Stomach smooth muscle (tissue), 2 donors: ENCODE results near the gene ITGB2.

Experiments
- H3K27ac ChIP-seq: one replicate; pipeline ENCODE4 v1.7.0; 2013; ENCODE audit warnings: mild to moderate bottlenecking, low read length, inconsistent platforms
- H3K27me3 ChIP-seq, 2 donors: one replicate each; pipeline ENCODE4 v1.7.0; 2013; ENCODE audit warnings: low read length in 2 of 2; ENCODE audit not compliant: insufficient read depth in 2 of 2, control insufficient read depth in 1 of 2
- H3K36me3 ChIP-seq, 2 donors: one replicate each; pipeline ENCODE4 v1.7.0; 2013; ENCODE audit warnings: low read length in 2 of 2; ENCODE audit not compliant: control insufficient read depth in 2 of 2, insufficient read depth in 2 of 2
- H3K4me1 ChIP-seq: one replicate; pipeline ENCODE4 v1.7.0; 2013; ENCODE audit warnings: low read length; ENCODE audit not compliant: control insufficient read depth, insufficient read depth
- H3K4me3 ChIP-seq, 2 donors: one replicate each; pipeline ENCODE4 v1.7.0; 2013; ENCODE audit warnings: low read length in 2 of 2
- H3K9ac ChIP-seq, 2 donors: one replicate each; pipeline ENCODE4 v1.7.0; 2013; ENCODE audit warnings: low read length in 2 of 2, mild to moderate bottlenecking in 1 of 2
- H3K9me3 ChIP-seq, 2 donors: one replicate each; pipeline ENCODE4 v1.7.0; 2013; ENCODE audit warnings: low read length in 2 of 2; ENCODE audit not compliant: control insufficient read depth in 2 of 2
- donor health status: healthy.
- donor health status: Pancreatic carcinoma.

Gene ITGB2

GRCh38 chr21:44899768-44900558 is 20.7 kb downstream of the ITGB2 start:
- no peaks in the 10 kb centered on the region for H3K9me3 ChIP-seq
- H3K4me1 ChIP-seq: no peaks in the 10 kb centered on the region
- no peak overlapping the region for H3K4me3 ChIP-seq
- no peaks in the 10 kb centered on the region for H3K27me3 ChIP-seq
- no peak overlapping the region for H3K27ac ChIP-seq
- no peak overlapping the region for H3K9ac ChIP-seq
- peaks cover 0 to 11% of the 10 kb centered on the region in 2 donors for H3K36me3 ChIP-seq

GRCh38 chr21:44898851-44899767 is 21.6 kb downstream of the ITGB2 start:
- no peaks in the 10 kb centered on the region for H3K27me3 ChIP-seq
- peaks cover 0 to 11% of the 10 kb centered on the region in 2 donors for H3K36me3 ChIP-seq
- no peak overlapping the region for H3K4me3 ChIP-seq
- no peak overlapping the region for H3K9ac ChIP-seq
- H3K9me3 ChIP-seq: no peaks in the 10 kb centered on the region
- H3K4me1 ChIP-seq: no peaks in the 10 kb centered on the region
- no peak overlapping the region for H3K27ac ChIP-seq

- Histone ChIP-seq H3K4me3 (no peak overlapping the region), H3K9me3 (no peaks in the 10 kb centered on the region), H3K4me1 (no peaks in the 10 kb centered on the region), H3K36me3 (peaks cover 0 to 11% of the 10 kb centered on the region in 2 donors), H3K9ac (no peak overlapping the region), H3K27ac (no peak overlapping the region), H3K27me3 (peaks cover 0 to 2% of the 10 kb centered on the region in 2 donors)
These were observed 22.6 kb downstream of the ITGB2 start for GRCh38 chr21:44898011-44898488.

GRCh38 chr21:44897326-44898010 is 23.2 kb downstream of the ITGB2 start:
- no peaks in the 10 kb centered on the region for H3K4me1 ChIP-seq
- peaks cover 0 to 2% of the 10 kb centered on the region in 2 donors for H3K27me3 ChIP-seq
- H3K27ac ChIP-seq: no peak overlapping the region
- no peak overlapping the region for H3K9ac ChIP-seq
- H3K36me3 ChIP-seq: peaks cover 0 to 9% of the 10 kb centered on the region in 2 donors
- no peak overlapping the region for H3K4me3 ChIP-seq
- no peaks in the 10 kb centered on the region for H3K9me3 ChIP-seq

- Histone ChIP-seq H3K9me3 (no peaks in the 10 kb centered on the region), H3K27me3 (peaks cover 0 to 6% of the 10 kb centered on the region in 2 donors), H3K36me3 (peaks cover 0 to 2% of the 10 kb centered on the region in 2 donors), H3K4me3 (no peak overlapping the region), H3K9ac (no peak overlapping the region), H3K4me1 (no peaks in the 10 kb centered on the region), H3K27ac (no peak overlapping the region)
These were observed 24.0 kb downstream of the ITGB2 start for GRCh38 chr21:44896561-44897286.

GRCh38 chr21:44895859-44896258 is 24.8 kb downstream of the ITGB2 start:
- H3K9me3 ChIP-seq: no peaks in the 10 kb centered on the region
- H3K36me3 ChIP-seq: no peaks in the 10 kb centered on the region
- H3K4me3 ChIP-seq: no peak overlapping the region
- no peak overlapping the region for H3K27ac ChIP-seq
- H3K4me1 ChIP-seq: no peaks in the 10 kb centered on the region
- no peak overlapping the region for H3K9ac ChIP-seq
- peaks cover 0 to 12% of the 10 kb centered on the region in 2 donors for H3K27me3 ChIP-seq

GRCh38 chr21:44894687-44895302 is 25.9 kb downstream of the ITGB2 start:
- Histone ChIP-seq H3K4me3 (no peak overlapping the region), H3K27me3 (peaks cover 0 to 12% of the 10 kb centered on the region in 2 donors), H3K36me3 (no peaks in the 10 kb centered on the region), H3K9ac (no peak overlapping the region), H3K4me1 (no peaks in the 10 kb centered on the region), H3K27ac (no peak overlapping the region), H3K9me3 (no peaks in the 10 kb centered on the region)

- Histone ChIP-seq H3K27me3 (peaks cover 0 to 12% of the 10 kb centered on the region in 2 donors), H3K4me1 (no peaks in the 10 kb centered on the region), H3K27ac (no peak overlapping the region)
These were observed 26.6 kb downstream of the ITGB2 start for GRCh38 chr21:44893948-44894656.

GRCh38 chr21:44893278-44893556 is 27.5 kb downstream of the ITGB2 start:
- H3K4me1 ChIP-seq: no peaks in the 10 kb centered on the region
- no peaks in the 10 kb centered on the region for H3K9me3 ChIP-seq
- H3K36me3 ChIP-seq: no peaks in the 10 kb centered on the region
- H3K27me3 ChIP-seq: peaks cover 0 to 12% of the 10 kb centered on the region in 2 donors
- H3K4me3 ChIP-seq: no peak overlapping the region
- no peak overlapping the region for H3K27ac ChIP-seq
- no peak overlapping the region for H3K9ac ChIP-seq

More at GRCh38 chr21:44893948-44894656, 26.6 kb downstream of the ITGB2 start:
- Histone ChIP-seq H3K36me3 (no peaks in the 10 kb centered on the region), H3K4me3 (no peak overlapping the region), H3K9ac (no peak overlapping the region), H3K9me3 (no peaks in the 10 kb centered on the region)
